NT2/D1 (cell line): ENCODE data around the gene COX7A1.

Experiments used
- SUZ12 ChIP-seq: IDR thresholded peaks from 2 replicates; pipeline ENCODE4 v1.6.1; 2011; ENCODE audit not compliant: insufficient read length, insufficient read depth; ENCODE audit errors: extremely low read depth
- YY1 ChIP-seq: IDR thresholded peaks from 2 replicates; pipeline ENCODE4 v1.6.1; 2011; ENCODE audit not compliant: insufficient read length, insufficient read depth
- ZNF274 ChIP-seq: IDR thresholded peaks from 2 replicates; pipeline ENCODE4 v1.6.1; 2011; ENCODE audit warnings: mild to moderate bottlenecking, low read depth, low read length

DNA sequence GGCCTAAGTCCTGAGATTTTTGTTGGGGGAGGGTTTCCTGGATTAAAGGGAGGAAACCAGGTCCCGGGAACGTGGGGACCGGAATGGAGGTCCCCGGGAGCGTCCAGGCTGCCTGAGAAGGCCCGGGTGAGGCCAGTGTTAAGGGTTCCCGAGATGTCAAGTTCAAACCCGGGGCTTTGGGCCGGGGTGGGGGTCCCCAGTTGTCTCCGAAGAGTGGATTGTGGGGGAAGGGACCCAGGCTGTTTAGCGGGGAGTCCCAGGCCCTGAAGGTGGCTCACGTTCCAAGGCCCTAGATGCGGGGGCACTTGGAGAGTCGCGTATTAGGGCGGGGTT lies 262 bp downstream of the COX7A1 start:
- TF ChIP-seq ZNF274 (no peak), YY1 (no peak), SUZ12 (no peak)
